HG03064 (cell line): ENCODE data around the gene OOSP4A.

Source experiments
- ATAC-seq: cut with Tn5 transposase; IDR thresholded peaks from one replicate; pipeline ENCODE4 v1.9.1; 2021; ENCODE audit warnings: low read depth; ENCODE audit not compliant: unreplicated experiment

The OOSP4A gene

DNA sequence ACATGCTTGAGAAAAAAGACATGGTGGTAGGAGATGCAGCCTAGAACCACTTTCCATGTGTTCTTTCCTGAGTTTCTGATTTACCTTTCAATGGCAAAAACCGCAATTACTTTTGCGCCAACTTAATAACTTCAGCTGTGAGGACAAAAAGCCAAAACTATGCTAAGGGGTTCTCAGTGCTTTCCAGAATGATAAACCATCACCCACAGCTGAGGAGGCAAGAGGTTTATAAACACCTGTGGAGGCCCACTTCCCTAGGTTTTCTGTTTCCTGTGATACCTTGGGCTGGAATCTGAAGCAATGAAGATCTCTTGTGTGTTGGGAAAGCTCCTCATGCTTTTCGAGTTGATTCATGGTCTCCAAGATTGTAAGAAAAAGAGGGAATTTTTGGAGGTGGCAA, at the start of gene OOSP4A:
Gene OOSP4A, plus strand, starts transcription at position 301 of the 400 bp plus-strand sequence. Its CDS starts 0 bp downstream, at position 301.
- no peak for ATAC-seq

DNA sequence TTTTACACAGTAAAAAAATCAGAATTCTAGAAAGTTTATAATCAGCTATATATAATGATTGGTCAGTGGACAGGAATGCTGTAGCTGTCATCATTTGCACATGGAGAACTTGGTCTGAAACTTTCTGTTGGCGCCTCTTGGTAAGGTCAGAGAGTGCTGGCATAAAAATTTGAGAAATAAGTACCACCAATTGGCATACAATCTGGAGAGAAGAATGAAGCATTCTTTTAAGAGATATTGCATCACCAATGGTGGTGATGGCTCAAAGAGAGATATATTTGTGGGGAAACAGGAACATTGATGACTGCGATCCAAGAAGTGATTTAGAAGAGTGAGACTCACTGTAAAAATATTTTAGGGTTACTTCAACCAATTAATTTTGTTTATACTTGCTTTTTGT, 45.4 kb upstream of the OOSP4A start:
- no peak for ATAC-seq

DNA sequence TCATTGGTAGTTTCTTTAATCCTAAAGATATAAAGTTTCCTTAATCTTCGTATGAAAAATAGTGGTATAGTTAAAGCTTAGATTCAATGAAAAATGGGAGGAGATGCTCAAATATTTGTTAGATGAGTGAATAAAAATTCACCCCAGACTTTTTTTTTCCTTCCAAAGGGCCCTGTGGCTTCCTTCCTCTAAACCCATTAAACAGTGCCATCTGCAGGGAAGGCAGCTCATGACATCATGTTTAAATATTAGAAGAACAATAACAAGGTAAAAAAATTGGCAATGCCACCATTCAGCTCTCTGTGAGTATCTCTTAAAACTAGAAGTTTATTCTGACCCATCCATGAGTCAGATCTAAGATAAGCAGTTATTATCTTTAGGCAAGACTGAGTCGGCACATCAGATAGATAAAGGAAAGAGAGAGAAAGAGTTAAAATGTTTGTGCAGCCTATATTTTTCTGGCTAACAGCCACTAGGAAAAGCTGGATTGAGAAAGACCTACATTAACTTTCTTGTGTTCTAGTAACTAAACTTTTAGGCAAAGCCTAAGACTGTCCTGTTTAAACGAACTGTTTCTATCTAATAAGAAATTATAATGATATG, 44.7 kb upstream of the OOSP4A start:
- ATAC-seq: no peak

DNA sequence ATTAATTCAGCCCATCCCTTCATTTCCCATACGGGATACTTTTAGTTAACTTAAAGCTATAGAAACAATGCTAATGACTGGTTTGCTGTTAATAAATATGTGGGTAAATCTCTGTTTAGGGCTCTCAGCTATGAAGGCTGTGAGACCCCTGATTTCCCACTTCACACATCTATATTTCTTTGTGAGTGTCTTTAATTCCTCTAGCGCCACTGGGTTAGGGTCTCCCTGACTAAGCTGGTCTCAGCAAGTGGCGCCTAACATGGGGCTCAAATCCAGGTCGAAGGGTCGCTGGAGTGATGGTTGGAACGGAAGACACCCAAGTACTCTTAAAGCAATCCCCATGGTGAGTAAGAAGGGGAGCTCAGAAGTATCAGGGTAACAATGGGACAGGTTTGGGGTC, 40.0 kb upstream of the OOSP4A start:
- no peak for ATAC-seq

DNA sequence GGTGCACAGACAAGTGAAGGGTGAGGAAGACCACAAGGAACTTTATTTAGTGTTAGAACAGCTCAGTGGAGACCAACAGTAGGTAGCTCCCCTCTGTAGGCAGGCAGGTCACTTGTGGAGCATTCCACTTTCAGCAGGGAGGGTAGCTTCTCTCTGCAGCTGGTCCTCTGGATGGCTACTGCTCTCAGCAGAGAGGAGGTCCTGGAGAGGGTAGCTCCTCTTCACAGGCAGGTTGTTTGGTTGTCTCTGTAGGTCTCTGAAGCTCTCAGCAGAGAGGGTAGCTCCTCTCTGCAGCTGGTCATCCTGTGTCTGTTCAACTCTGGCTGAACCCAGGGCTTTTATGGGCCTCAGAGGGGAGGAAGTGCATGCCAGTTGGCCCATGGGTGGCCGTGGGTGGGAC, 32.1 kb upstream of the OOSP4A start:
- no peak for ATAC-seq

DNA sequence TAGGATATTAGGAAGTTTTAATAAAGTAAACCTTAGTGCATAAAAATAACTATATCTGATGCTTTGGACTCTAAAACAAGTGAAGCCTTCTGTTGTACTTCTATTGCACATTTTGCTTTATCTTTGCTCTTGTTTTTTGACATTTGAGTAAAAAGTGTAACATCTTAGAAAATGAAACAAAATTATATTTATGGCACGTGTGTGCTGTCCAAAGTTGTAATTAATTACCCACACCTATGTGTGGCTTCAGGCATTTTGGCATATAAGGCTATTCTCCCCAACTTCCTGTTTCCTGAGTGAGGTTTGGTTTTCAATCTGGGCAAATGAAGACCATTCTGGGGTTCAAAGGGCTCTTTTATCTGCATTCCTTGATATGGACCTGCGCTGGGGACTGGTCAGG, 25.7 kb upstream of the OOSP4A start, which contains the start of gene OOSP1:
Gene OOSP1, plus strand, starts transcription at position 301 of the 400 bp plus-strand sequence. Its CDS starts 23 bp downstream, at position 324.
- no peak for ATAC-seq

DNA sequence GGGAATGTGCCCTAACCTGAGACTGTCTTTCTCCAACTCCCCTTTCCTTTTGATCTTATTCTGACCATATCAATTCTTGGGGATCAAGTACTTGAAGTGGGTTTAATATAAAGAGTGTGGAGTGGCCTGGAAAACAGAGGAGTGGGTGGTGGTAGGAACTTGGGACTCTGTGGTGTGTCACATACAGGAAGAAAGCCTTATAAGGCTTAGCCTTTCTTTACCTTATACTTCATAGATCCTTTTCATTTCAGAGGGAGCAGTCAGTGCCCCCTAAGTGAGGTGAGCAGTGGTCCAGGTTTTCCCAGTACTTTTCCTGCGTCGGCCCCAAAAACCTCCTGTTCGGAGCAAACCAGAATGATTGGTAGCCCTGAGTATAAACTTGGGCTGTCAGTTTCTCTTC, 25.1 kb upstream of the OOSP4A start:
- ATAC-seq: no peak

DNA sequence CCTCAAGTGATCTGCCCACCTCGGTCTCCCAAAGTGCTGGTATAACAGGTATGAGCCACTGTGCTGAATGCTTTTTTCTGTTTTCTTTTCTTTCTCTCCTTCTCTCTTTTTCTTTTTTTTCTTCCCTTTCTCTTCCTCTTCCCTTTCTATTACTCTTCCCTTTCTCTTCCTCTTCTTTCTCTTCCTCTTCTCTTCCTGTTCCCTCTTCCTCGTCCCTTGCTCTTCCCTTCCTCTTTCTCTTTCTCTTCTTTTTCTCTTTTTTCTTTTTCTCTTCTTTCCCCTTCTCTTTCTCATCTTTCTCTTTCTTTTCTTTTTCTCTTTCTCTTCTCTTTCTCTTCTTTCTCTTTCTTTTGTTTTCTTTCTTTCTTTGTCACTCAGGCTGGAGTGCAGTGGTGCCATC, 24.4 kb upstream of the OOSP4A start:
- ATAC-seq: no peak

DNA sequence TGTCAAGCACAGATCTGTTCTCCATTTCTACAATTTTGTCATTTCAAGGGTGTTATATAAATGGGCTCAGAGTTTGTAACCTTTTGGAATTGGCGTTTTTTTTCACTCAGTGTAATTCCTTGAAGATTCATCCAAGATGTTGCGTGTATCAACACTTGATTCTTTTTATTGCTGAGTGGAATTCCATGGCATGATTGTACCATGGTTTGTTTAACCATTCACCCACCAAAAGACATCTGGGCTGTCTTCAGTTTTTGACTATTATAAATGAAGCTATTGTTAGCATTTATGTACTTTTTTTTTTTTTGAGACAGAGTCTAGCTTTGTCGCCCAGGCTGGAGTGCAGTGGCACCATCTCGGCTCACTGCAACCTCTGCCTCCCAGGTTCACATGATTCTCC, 22.7 kb upstream of the OOSP4A start:
- ATAC-seq: no peak

DNA sequence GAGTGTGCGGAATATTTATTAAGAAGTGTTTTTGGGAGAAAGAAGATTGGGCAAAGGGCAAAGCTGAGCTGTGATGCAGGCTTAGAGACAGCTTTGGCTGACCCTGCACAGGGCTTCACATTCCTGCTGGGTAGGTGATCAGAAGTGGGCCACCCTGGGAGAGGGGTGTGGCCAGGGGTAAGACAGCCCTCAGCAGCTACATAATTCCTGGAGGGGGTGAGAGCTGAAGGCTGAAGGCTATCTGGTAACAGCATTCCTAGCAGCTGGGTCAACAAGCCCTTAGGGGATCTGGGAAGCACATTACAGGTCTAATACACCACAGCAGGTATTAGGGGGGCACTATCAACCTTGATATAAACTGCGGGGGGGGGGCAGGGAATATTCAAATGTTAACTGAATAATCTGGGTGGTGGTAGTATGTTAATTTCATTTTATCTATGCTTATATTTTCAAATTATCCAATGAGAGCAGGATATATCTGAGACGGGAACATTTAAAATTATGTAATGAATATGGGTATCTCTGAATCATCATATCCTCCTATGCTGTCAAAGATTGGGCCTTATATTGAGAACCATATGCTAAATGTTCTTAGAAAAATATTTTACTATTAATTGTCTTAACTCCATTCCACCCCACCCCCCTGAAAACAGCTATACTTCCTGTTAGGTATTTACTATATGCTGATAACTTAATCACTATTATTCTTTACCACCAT, 19.7 kb upstream of the OOSP4A start:
- no peak for ATAC-seq

DNA sequence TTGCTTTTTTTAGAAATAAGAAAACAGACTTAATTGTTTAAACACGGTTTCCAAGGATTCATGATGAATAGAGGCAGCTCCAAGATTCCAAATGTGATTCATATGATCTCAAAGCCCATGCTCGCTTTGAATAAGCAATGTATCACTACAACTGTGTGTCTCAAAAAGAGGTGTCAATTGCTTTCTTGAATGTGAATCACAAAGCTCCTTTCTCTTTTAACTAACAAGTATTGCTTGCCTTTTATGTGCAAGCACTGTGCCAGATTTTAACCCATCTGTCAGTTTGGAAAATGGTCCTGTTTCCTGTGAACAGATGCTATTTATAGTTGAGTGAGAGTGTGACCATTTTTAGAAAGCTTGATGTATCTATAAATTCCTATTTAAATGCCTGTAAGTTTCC, 19.1 kb upstream of the OOSP4A start:
- ATAC-seq: no peak

DNA sequence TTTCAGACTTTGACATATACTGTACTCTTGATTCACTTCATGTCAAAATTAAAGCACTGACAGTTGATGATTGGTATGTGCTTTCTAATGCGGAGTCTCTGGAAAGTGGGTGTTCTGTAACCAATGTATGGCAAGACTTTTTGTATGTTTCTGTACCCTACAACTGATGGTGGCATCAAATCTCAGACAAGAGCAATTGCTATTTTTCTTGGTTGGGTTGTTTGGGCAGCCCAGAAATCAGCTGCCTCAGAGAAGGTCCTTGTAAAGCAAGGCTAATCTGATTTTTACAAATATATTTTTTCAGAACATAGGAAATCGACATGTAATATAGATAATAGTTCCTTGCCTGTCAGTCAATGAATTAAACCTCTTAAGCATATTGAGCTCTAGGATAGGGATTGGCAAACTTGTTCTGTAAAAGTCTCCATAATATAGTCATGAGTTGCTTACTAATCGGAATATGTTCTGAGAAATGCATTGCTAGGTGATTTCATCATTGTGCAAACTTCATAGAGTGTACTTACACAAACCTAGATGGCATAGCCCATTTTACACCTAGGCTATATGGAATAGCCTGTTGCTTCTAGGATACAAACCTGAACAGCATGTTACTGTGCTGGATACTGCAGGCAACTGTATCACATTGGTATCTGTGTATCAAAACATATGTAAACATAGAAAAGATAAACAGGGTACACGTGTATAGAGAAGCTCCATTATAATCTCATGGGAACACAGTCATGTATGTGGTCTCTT, 10.2 kb upstream of the OOSP4A start:
- ATAC-seq: no peak

DNA sequence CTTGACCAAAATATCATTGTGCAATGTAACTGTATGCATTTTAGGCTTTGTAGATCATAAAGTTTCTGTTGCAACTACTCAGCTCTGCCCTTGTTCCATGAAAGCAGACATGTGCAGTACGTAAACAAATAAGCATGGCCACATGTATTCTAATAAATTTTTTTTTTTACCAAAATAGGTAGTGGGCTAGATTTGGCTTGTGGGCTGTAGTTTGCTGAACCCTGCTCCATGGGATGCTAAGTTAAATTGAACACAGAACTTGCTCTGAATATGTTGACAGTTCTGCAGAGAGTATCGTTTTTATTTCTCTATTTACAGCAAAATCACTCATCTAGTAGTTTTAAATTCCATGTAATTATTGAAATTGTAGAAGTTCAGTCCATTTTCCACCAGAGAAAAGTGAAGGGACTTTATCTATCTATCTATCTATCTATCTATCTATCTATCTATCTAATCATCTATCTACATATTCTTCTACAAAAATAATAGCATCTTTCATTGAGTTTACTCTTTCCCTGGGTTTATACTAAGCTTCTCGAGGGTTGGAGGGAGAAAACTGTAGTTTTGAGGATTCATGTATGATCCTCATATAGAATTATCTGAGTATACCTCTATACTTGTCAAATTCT, 9.5 kb upstream of the OOSP4A start:
- ATAC-seq: no peak

DNA sequence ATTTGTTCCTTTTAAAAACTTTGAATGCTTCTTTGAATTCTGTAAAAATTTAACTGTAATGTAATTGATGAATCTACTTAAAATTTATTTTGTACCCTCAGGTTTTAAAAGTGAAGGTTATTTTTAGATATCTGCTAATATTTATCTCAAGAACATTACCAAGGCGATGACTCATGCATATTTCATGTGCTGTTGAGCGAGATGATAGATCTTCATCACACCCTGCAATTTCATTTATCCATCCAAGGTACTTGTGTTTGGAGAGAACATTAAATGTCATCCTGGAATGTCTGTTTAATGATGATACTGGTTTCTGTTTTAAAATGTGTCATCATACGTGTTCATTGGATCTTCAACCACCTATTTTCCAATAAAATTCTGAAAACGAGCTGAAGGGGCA, 6.7 kb upstream of the OOSP4A start:
- ATAC-seq: no peak

DNA sequence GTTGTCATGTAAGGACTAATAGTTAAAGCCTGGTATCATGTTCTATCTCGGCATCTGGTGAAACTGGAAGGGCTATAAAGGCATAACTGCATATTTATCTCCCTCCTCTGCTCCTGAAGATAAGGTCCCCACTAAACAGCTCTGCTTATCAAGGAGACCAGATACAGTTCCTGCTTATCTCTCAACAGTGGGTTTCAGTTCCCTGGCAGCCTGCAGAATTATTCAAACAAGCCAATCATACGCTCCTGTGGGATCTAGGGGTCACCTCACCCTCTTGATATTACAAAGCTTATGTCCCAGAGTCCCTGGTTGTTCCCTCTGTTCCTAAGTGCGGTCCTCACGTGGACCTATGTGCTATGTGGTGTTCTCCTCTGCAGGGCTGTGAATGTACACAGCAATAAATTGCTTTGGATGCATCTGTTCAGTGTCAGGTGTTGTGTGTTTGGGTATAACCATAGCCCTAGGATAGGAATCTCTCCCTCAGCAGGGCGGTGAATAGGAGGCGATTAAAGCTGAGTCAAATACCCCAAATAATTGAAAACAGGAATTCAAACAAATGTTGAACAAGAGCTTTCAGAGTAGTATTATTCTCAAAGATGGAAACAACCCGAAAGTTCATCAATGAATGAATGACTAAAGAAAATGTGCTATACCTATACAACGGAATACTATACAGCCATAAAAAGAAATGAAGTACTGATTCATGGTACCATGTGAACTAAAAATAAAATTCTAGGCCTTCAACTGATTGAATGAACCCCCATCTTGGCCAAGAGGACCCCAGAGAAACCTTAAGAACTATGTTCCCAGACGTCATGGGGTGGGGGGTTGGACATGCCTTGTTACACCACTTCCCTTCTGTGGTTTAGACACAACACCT, 3.1 kb upstream of the OOSP4A start:
- no peak for ATAC-seq

DNA sequence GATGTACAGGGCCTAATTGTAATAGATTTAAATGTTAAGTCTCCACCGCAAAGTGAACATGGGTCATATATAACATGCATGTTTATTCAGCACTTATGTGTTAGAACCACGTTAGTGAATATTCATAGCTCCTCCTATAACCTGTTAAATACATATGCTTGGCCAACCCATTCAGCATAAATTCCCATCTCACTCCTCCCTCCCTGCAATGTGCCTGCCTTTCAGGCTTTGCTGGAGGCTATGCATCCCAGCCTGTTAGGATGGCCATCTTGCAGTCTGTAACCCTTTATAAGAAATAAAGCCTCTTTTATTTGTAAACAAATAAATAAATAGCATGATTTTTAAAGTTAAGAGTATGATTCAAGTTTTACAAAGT, 1.7 kb upstream of the OOSP4A start:
- ATAC-seq: no peak

DNA sequence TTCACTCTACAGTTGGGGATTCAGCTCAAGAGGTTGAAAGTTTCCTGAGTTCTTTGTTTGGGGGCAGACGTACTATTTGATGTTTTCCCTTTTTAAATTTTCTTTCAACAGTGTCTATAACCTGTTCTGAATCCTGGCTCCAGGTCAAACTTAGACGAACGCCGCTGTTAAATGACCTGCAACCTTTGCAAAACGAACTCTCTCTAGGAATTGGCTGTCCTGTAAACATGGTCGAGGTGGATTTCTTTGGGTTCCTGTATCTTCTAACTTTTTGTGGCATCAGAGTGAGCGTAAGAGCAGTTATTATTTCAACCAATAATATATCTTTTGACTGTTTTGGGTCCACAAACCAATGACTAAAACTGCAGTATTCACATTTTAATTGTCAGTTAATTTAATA, 1.6 kb downstream of the OOSP4A start:
- ATAC-seq: no peak

DNA sequence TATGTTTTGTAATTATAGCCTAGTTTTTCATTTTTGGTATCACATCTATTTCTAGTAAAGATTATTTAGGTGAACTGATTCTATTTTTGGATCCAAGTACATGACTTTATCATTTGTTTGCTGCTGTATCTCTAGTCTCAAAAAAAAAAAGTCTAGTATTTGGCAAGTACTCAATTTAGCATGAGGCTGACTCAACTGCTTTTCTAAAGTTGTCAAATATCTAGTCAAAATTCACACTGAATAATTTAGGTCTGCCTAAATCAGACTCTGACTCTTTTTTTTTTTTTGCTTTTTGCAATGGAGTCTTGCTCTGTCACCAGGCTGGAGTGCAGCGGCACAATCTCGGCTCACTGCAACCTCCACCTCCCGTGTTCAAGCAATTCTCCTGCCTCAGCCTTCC, 2.4 kb downstream of the OOSP4A start:
- ATAC-seq: no peak

DNA sequence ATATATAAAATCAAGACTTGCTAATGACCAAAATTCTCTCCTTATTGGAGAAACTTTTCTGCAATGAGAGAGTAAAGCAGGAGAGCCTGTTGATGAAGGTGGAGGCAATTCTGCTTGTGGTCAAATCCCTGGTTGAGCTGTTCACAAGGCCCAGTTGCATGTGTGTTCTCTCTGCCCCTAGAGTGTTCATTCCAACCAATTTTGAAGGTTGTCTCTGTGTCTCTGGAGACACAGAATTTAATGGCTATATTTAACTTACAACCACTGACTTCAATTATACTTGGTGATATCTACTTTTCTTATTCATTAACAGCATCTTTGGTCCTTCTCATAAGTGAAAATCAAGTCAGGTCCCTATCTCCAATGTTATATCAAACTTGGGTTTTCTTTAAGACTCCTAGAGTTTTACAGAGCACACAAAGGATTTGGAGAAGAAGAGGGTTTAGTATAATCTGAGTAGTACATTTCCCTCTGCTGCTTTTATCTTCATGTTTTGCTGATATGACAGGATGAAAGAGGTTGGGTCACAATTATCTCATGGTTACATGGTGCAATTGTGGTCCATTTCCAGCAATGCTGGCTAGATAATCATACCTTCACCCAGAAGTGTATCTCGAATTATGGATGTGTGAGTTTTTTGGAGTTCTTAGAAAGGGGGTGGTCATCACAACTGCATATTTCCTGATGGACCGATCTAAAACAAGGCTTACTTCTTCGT, 4.0 kb downstream of the OOSP4A start:
- ATAC-seq: no peak

DNA sequence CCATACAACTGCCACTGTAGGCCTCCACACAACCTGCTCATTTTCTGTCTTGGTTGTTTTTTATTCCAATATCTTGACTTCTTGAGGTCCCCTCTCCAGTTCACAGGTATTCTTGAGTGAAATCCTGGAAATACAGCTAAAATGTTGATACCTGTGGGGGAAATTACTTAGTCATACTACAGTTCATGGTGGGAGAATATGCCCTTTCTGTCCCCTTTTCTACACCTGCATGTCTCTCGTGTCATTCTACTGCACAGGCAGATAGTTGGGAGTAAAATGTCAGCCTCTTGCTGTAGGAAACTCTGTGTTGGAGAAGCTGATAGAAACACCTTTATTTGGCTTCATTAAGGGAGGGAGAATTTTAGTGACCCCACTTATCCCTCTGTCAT, 4.6 kb downstream of the OOSP4A start:
- ATAC-seq: no peak
